Measurements from ENCODE around the gene TP63. TPM values are rescaled to one million over a fixed set of nuclear protein-coding genes. Genes with fewer than 3 reads are reported as not detected.
"Not testable (repeated sequence)": the region's sequence is repeated elsewhere in the genome, so short reads cannot be mapped to it uniquely, and the experiment has no call there.

TP63 gene
- 0.16 TPM for total RNA-seq

DNA sequence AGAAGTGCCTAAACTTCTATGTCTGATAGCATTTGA lies at the start of gene TP63:
Gene TP63 (plus strand): TSS at position 17 of the 36 bp plus-strand sequence. CDS start 127 bp downstream, outside the sequence.
- DNase-seq, result no peak

DNA sequence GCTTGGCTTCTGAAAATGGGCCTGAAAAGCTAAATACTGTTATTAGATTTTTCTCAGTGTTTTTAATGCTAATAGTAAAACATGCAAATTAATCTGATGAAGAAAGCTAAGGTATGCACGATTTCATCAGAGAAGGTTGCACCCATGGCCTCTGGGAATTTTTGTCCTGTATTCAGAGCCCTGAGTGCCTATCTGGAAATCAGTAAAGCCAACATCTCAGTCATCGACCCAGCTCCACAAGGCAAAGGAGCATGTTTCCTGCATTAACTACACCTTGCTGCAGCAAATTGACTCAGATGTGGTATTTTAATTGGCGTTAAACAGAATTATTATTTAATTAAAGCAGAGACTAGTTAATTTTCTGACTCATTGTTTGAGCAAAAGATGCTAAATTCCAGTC lies 49.0 kb upstream of the TP63 start:
- DNase-seq, result no peak

DNA sequence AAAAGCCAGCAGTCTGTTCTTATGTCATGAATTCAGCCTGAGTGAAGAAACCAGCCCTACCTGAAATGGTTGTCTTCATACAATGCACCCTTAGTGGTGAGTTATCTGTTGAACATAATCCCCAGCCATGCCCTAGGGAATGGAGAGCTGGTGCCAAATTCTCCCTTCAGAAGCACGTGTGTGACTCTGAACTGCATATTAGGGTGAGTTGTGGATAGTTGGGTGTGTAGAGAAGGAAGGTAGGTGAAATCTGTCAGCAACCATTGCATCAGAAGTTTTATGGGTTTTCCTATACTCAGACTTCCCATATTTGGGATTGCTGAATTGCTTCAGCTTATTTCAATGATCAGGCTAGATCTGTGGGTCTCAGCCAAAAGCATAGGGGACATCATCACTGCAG lies 46.5 kb upstream of the TP63 start:
- no peak for DNase-seq

DNA sequence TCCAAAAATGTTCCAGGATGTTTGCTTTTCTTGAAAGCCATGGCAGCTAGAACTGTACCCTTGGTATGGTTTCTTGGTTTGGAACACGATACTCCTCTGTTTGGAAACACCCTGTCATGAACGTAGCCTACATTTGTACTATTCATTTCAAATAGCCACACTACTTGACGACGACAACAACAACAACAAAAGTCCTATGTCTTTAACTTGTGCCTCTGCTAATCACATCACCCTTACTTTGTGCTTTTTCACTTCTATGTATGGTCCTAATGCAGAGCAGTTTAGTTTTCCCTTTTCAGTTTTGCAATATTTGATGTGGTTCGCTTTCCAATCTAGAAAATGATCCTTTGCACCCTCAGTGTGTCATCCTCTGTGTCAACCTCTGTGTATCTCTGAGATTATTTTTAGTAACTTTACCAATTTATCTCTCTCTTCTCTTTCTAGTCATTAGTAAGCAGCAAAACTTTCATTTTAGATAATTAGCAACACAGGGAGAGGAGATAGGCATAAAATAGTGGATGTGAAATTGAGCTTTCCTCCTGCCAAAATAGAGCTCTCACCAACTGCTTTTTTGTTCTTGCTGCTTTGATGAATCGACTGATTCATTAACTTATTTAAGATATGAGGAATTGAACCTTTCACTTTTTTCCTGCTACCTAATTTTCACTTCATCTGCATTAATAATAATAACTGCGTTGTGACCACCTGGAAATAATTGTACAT lies 44.1 kb upstream of the TP63 start:
- DNase-seq, result no peak

DNA sequence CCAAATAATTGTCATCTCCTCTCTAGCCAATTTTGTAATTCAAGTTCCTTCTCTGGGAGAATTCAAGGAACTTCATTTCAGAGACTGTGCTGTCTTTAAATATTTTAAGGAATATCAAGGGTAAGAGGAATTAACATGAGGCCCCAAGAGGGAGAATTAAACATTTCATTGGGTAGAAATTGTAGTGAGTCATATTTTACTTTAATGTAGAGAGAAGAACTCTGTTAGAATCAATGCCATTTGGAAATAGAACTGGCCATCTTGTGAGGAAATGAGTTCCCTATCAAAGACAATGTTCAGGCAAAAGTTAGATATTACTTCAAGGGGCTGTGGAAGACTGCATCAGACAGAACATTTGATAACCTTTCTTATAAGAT lies 43.5 kb upstream of the TP63 start:
- DNase-seq, result no peak

DNA sequence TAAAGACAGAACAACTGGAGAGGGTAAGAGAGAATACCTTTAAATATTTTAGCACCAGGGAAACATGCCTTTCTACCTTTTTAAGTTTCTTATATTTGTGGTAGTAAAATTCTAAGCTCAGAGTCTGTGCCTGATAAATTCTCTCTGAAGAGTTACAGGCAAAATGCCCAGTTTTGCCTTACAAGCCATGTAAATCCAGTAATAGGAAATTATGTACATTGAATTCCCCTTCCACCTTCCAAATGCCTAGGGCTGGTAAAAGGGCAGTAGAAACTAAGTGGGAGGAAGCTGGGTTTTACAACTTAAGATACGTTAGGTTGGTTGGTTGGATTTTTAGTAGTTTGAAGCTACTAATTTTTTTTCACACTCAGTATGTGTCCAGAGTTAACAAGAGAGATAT lies 43.1 kb upstream of the TP63 start:
- no peak for DNase-seq

DNA sequence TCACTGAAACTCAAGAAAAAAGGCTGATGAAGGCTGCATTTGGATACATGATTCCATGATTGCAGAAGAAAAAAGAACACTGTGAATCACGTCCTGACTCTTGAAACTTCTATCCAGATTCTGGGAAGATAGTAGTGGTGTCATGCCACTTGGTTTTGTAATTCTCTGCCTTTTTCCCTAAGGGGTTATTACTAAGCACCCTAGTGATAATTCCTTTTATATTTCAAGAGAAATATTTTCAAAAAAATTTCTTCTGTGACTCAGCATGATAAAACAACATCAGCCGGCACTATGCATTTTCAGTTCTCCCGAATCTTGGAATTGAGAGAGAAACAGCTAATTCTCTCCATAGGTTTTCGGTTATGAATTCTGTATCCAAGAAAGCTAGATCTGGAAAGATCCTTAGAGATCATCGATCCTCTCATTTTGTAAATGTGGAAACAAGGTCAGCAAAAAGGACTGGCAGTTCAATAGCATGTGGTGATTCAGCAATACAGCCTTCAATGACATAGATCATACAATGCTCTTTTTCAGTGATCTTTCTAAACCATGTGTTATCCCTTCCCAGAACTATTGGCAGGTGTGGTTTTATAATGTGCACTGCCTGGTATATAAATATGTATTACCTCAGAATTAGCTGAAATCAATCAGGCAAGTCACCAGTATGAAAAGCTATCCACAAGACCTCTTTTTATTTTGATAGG lies 42.6 kb upstream of the TP63 start:
- no peak for DNase-seq

DNA sequence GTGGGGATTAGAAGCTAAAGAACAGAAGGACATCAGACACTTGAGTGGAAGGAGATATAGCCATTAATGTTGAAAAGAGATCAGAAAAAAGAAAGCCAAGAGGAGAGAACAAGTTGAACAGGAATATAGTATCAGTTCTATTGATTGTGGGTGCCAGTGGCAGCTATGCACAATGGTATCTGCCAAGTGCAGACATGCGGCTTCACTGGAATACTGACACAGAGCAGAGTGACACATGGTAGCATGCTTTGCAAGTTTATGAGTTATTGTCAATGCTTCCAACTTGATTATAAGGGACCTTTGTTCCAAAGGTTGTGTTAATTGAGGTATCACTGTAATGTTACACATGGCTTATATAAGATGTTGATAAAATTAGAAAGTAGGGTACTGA lies 42.0 kb upstream of the TP63 start:
- no peak for DNase-seq

DNA sequence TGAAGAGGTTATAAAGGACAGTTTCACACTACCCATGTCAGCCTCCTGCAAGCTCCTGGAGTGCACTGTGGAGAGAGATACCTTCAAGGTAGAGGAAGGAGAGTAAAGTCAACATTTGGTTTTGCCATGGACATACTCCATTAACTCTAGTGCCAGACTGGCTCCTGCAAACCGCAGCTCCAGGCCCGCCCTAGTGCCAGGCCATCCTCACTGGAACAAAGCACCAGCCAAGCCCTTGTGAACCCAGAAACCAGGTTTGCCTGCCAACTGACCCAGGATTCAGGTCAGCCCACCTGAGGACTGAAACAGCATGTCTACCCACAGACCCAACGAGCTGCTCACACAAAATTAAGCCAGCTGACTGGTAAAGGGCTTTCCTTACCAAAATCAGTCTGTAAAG lies 41.0 kb upstream of the TP63 start:
- no peak for DNase-seq

DNA sequence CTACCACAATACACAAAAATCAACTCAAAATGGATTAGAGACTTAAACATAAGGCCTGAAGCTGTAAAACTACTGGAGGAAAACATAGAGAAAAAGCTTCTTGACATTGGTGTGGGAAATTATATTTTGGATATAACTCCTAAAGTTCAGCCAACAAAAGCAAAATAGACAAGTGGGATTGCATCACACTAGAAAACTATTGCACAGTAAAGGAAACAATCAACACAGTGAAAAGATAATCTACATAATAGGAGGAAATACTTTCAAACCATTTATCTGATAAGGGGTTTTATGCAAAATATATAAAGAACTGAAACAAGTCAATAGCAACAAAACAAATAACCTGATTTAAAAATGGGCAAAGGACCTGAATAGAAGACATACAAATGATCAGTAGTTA lies 37.6 kb upstream of the TP63 start:
- no peak for DNase-seq

DNA sequence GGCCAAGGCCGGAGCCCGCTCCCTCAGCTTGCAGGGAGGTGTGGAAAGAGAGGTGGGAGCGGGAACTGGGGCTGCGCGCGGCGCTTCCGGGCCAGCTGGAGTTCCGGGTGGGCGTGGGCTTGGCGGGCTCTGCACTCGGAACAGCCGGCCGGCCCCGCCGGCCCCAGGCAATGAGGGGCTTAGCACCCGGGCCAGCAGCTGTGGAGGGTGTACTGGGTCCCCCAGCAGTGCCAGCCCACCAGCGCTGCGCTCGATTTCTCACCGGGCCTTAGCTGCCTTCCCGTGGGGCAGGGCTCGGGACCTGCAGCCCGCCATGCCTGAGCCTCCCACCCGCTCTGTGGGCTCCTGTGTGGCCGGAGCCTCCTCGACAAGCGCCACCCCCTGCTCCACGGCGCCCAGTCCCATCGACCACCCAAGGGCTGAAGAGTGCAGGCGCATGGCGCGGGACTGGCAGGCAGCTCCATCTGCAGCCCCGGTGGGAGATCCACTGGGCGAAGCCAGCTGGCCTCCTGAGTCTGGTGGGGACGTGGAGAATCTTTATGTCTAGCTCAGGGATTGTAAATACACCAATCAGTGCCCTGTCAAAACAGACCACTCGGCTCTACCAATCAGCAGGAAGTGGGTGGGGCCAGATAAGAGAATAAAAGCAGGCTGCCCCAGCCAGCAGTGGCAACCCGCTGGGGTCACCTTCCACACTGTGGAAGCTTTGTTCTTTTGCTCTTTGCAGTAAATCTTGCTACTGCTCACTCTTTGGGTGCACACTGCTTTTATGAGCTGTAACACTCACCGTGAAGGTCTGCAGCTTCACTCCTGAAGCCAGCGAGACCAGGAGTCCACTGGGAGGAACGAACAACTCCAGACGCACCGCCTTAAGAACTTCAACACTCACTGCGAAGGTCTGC lies 34.9 kb upstream of the TP63 start:
- not testable (repeated sequence) for DNase-seq

DNA sequence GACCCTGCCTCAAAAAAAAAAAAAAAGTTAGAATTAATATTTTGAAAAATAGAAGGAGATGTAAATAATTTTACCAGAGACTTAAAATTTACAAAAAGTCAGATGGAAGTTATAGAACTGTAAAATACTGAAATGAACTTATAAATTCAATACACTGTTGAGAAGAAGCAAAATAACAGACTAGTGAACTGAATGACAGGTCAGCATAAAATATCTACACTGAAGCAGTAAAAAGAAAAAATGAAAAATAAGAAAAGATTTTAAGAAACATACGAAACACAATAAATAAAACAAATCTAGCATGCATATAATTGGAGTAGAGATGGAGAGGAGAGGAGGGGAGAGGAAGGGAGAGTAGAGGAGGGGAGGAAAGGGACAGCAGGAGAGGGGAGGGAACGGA lies 33.3 kb upstream of the TP63 start:
- DNase-seq, result no peak

DNA sequence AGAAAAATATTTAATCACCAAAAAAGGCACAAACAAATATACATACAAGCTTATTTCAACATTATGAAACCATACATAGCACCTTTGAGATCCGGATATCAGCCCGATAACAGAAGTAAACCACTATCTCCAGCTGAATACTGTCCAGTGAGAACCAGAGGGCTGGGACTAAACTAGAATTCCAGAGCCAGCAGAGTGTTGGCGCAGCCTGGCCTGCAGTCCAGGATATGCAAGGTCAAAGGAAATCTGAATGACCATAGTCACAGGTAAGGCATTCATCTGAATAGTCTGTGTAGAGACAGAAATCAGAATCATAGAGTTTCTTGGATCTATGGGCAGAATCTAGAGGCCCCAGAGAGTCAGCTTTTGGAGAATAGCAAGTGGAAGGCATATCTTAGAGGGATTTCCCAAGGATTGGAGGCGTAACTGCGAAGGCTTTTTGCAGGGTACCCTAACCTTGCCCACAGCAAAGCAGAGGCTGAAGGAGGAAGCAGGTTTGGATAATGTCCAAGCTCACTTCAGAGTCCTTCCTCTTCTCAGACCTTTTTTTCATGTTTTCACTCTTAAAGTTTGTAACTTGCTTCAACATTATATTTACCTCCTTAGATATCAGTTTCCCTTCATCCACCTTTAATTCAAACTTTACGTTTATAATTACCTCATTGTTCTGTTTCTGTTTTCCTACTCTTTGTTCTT lies 32.5 kb upstream of the TP63 start:
- DNase-seq, result no peak

DNA sequence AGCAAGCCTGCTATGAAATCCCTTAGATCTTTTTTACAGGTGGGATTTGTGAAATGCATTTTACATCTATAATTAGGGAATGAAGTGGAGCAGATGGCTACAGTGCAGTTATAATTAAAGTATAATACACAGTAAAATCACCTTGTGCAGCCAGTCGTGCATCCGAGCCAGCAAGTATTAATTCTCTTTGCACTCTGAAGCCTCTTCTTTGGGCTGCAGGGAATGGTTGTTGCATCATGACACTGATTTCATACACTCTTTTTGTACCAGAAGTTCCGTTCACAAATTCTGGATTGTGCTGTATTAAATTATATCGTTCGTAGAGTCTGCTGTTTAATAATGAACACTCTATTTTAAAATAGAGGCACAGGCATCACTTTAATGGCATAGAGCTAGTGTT lies 28.7 kb upstream of the TP63 start:
- DNase-seq, result no peak

DNA sequence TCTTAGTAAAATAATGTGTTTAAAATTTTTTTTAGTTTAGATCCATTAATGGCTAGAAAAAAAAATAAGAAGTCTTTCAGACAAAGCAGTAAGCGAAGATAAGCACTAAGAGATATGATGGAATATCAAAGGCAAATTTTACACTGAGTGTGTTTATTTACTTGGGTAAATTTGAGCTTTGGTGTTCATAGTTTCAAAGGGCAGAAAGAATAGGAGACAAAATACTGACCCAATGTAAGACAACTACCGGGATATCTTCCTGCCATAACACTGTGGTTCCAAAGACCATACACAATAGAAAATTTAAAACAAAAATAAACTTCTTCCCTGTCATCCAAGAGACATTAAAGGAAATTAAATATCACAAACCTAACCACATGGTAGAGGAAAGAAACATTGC lies 25.5 kb upstream of the TP63 start:
- no peak for DNase-seq

DNA sequence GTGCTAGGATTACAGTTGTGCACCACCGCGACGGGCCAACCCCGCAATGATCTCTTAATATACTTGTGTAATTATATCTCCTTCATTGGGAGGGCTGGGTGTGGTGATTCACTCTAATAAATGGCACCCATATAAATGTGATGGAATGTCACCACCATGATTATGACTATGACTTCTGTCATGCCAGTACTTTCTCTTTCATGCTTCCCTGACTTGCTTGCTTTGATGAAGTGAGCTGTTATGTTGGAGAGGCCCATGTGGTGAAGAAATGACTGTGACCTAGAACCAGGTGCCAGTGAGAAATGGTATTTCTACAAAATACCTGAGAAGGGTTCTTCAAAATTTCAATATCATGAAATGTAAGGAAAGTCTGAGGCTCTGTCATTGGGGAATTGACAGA lies 24.4 kb upstream of the TP63 start:
- DNase-seq, result no peak

DNA sequence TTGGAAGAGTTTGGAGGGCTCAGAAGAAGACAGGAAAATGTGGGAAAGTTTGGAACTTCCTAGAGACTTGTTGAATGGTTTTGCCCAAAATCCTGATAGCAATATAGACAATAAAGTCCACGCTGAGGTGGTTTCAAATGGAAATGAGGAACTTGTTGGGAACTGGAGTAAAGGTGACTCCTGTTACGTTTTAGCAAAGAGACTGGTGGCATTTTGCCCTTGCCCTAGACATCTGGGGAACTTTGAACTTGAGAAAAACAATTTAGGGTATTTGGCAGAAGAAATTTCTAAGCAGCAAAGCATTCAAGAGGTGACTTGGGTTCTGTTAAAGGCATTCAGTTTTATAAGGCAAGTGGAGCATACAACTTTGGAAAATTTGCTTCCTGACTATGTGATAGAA lies 18.5 kb upstream of the TP63 start:
- not testable (repeated sequence) for DNase-seq

DNA sequence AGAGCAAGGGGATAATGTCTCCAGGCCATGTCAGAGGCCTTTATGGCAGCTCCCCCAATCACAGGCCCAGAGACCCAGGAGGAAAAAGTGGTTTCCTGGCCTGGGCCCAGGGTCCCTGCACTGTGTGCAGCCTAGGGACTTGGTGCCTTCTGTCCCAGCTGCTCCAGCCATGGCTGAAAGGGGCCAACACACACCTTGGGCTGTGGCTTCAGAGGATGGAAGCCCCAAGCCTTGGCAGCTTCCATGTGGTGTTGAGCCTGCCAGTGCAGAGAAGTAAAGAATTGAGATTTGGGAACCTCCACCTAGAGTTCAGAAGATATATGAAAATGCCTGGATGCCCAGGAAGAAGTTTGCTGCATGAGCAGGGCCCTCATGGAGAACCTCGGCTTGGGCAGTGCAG lies 18.1 kb upstream of the TP63 start:
- DNase-seq, result no peak

DNA sequence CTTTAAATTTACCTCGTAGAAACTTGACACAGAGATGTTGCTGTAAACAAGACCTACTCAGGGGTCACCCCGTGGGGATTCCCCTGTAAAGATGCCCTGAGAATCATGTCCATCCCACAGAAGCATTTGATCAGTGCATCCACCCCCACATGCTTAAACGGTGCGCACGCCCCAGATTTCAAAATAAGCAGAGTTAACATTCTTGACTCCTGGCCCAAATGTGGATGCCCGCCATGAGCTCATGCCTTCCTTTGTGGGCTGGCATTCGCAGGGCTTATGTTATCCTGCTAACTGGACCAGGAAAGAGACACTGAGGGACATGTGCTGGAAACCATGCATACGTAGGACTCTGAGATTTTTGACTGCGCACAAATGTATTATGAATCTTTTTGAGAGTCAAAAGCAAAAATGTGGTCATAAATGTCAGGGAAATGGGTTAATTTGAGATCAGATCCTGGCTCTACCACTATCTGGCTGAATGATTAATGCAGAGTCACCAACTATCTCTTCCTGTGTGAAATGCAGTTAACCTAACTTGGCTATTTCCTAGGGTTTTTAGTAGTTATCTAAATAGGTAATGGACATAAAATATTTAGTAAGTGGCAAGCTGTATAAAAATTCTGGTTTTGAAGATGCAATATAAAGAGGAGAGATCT lies 9.1 kb upstream of the TP63 start:
- no peak for DNase-seq

DNA sequence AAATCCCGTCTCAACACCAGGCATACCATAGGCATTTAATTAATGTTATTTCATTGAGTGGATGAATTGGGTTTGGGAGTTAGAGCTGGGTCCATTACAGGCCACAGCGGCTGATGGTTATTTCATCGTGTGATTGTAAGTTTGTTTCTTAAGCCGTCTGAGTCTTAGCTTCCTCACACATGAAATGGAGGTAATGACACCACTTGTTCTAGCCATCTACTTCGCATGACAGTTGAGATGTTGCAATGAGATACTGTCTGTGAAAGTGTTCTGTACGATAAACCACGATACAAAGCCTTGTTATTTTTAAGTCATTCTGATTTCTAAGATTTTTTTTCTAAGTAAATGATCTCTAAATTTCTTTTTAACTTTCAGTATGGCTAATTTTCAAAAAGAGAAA lies 8.6 kb upstream of the TP63 start:
- no peak for DNase-seq

DNA sequence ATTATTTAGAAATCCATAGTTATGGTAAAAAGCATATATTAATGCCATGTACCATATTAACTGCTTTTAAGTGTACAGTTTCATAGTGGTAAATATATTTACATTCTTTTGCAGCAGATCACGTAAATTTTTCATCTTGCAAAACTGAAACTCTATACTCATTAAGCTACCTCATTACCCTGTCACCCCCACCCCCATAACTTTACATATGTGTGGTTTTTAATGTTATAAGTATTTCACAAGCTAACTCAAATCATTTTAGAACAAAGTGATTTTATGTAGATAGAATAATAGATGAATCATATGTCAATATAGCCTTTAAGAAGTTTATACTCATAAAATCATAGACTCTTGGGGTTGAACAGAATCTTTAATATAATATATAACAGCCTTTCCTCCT lies 7.1 kb upstream of the TP63 start:
- DNase-seq, result no peak

DNA sequence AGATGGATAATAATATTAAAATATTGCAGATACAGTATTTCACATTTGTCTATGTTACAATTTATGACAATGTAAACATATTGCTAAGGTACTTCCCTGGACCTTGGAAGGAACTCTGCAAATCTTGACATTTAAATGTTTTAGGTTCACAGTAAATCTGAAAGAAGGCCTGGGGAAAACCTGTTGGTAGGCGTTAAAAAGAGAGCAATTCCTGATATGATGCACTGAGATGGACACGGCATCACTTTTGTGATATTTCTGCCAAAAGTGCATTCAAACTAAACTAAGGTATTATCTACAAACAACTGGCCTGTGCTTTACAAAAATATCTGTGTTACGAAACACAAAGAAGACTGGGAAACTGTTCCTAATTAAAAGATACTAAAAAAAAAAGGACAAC lies 6.1 kb upstream of the TP63 start:
- no peak for DNase-seq

DNA sequence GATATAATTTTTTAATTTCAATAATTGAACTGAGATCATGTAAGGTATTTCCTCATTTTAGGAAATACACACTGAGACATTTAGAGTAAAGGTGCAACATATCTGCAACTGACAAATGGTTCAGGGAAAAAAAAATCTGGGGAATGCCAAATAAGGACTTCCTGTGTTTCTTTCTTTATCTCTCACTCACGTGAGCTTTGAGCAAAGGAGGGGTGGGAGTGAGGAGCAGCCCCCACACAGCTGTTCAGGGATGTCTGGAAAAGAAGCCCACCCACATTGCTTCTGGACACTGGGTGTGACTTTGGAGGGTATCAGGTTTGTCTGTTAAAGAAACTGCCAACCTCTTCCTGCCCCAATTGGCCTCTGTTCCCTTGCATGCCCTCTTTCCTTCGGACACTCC lies 5.6 kb upstream of the TP63 start:
- DNase-seq, result no peak

All from occipital lobe (tissue), 2 donors.